ENCODE results near the gene PSMC3. TPM values are rescaled to one million over a fixed set of nuclear protein-coding genes. Genes with fewer than 3 reads are reported as not detected.
A peak's percentile ranks its signal among the peaks of the same experiment; 100 is the strongest.

Gene PSMC3
- total RNA-seq, 1 donor from 2014 or later, result 166 TPM

DNA sequence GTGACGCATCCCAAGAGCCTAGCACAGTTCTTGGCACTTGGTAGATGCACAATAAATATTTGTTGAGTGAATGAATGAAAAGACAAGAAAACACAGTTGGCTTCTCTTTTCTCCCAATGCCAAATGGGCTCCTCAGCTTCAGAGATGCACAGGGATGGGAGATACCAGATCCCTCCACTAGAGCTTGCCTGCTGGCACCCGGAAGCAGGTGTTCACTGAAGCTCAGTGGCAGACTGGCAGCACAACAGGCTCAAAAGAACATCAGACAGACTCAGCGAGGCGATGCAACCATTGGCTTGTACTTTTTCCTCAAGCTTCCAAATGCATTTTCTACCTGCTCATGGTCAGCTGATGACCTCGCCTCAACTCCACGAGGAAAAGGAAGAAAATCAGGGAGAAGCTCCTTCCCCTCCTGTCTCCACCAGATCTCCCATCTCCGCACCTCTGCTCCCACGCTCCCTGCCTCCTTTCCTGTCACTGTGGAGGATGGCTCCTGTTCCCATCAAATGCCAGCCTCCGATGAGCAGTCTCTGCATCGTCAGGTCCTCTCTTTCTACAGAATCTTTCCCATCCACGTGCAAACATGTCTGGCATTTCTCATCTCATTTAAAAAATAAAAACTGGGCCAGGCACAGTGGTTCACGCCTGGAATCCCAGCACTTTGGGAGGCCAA, 16.9 kb upstream of the PSMC3 start:
- no peak for DNase-seq (ENCODE audit: low read depth in 2 of 2)

DNA sequence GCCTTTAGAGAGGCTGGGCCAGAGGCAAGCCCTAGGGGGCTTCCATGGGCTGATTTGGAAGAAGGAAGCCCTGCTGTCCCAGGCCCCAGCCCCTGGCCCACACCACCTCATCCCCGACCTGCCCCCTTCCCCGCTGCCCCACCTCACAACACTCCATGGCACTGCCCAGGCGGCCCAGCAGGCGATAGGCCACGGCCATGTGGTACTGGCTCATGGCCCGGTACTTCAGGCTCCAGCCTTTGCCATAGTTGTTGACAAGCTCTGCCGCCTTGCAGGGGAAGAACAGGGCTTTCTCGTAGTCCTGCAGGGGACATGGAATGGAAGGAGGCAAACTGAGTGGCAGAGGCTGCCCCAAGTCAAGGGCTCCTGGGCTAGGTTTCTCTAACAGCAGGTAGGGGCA, 16.3 kb upstream of the PSMC3 start:
- DNase-seq (ENCODE audit: low read depth in 2 of 2), result no peak

DNA sequence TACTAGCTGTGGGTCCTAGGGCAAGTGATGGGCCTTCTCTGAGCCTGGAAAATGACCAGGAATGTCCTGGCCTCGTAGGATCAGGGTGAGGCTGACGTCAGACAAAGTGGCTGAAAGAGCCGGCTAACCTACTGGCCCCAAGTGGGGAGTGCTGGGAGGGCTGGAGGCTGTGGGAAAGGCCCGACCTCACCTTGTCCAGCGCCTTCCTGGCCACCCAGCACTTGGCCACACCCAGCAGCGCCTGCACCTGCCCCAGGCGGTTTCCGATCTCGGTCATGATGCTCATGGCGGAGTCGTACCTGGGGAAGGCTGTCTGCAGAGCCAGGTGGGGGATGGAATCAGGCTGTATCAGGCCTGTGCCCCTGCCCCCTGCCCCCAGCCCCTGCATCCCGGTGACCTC, 15.2 kb upstream of the PSMC3 start:
- no peak for DNase-seq (ENCODE audit: low read depth in 2 of 2)

DNA sequence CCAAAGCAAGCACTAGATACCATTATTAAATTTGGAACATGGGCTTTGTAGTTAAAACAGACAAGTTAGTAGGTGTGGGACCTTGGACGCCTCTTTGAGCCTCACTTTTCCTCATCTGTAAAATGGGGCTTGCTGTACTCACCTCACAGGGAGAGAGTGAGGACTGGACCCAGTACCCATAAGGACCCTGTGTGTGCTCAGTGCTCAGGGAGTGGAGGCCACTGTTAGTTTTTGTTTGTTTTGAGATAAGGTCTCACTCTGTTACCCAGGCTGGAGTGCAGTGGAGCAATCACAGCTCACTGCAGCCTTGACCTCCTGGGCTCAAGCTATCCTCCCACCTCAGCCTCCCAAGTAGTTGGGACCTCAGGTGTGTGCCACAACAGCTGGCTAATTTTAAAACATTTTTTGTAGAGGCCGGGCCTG, 13.8 kb upstream of the PSMC3 start:
- no peak for DNase-seq (ENCODE audit: low read depth in 2 of 2)

DNA sequence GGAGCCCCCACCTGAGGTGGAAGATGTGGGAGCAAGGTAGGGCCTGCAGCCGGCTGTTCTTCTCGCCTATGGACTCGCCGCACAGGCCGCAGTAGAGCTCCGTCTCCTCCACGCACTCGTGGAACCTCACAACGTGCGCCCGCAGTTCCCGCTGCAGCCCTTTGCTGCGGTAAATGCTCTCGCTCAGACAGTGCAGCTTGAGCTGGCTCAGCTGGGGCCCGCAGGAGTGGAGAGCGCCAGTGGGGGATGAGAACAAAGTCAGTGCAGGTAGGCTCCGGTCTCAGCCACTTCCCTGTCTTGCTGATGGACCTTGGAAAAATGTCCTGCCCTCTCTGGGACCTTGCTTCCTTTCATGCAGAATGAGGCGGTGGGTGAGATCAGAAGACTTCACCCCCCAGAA, 12.5 kb upstream of the PSMC3 start:
- DNase-seq (ENCODE audit: low read depth in 2 of 2), result no peak

DNA sequence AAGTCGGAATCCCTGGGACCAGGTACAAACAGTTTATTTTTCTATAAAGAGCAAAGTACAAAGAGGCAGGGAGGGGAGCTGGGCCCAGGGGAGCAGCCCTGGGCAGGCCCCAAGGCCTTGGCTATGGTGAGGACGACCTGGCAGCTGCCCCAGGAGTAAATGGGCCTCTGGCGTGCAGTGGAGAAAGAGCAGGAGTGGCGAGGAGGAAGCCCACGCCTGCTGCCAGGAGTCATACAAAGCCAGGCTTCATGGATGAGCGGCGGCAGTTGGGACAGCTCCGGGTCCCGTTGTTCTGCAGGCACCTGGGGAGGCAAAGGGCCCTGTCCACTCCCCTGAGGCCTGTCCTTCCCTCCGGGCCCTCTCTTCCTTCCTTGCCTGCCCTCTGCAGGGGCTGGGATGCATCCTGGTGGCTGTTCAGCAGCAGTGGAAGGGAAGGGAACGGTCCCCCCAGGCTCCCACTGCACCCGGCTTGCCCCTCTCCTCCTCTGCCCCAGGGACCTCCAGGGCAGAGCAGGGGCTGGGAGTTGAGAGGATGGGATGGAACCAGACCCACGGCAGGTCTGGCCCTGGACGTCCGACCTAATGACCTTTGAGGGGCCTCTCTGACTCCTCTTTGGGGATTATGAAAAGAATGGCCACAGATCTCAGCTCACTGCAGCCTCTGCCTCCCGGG, 11.6 kb upstream of the PSMC3 start:
- DNase-seq (ENCODE audit: low read depth in 2 of 2), result no peak

DNA sequence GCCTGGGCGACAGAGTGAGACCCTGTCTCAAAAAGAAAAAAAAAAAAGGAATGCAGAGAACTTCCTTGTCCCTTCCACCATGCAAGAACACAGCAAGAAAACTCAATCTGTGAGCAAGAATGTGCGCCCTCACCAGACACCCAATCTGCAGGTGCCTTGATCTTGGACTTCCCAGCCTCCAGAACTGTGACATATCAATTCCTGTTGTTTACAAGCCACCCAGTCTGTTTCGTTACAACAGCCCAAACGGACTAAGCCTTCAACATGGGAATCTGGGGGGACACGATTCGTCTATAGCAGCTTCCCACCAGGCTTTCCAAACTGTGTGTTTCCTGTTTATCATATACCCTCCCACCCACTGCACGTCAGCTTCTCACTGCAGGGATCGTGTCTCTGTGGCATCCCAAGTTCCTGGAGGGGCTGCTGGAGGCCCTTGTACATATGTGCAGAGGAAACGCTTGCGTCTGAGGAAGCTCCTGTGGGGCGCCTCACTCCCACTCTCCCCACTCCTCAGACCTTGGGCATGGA, 11.0 kb upstream of the PSMC3 start:
- DNase-seq (ENCODE audit: low read depth in 2 of 2), result no peak

DNA sequence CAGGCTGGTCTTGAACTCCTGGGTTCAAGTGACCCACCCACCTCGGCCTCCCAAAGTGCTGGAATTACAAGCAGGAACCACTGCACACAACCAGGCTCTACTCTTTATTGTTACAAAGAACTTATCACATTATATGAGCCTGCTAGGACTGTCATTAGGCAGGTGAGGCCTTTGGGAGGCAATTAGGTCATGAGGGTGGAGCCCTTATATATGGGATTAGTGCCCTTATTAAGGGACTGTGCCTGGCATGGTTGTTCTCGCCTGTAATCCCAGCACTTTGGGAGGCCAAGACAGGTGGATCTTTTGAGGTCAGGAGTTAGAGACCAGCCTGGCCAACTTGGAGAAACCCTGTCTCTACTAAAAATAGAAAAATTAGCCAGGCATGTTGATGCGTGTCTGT, 10.5 kb upstream of the PSMC3 start:
- no peak for DNase-seq (ENCODE audit: low read depth in 2 of 2)

DNA sequence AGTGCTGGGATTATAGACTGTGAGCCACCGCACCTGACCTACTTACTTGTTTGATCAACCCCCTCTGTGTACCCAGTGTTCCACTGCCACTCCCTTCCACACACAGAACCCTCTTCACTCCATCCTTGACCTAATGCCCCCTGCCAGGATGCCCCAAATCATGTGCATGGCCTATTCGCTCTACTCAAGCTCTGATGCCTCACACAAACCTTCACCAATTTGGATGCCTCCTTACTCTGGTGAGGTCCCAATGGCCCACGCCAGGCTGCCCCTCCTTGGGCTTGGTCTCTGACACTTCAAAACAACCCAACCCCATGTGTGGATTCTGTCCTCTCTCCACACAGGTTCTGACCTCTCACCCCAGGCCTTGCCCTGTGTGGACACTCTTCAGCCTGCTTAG, 9.4 kb upstream of the PSMC3 start:
- DNase-seq (ENCODE audit: low read depth in 2 of 2), result no peak

DNA sequence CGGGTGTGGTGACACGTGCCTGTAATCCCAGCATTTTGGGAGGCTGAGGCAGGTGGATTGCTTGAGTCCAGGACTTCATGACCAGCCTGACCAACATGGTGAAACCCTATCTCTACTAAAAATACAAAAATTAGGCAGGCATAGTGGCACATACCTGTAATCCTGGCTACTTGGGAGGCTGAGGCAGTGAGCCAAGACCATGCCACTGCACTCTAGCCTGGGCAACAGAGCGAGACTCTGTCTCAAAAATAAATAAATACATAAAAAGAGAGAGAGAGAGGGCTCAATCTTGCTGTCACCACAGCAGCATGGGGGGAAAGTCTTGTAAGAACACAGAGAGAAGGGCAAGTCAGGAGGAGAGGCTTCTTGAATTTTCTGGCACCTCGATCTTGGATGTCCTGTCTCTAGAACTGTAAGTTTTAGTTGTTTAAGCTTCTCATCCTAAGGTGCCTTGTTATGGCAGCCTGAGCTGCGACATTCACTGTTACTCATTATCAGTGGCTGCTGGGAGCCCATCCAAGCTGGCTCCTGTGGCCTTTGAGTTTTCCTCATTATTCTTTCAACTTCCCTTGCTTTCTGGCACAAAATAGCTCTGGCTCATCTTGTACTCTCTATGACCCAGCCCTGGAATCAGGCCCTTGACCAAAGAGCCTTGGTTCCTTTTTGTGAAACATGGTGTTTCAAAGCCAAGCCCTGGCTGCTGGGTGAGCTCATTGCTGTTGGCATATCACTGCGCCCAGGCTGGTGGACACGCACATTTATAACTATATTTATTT, 8.0 kb upstream of the PSMC3 start:
- peak; percentile 28 to 40 for DNase-seq (ENCODE audit: low read depth in 2 of 2)

DNA sequence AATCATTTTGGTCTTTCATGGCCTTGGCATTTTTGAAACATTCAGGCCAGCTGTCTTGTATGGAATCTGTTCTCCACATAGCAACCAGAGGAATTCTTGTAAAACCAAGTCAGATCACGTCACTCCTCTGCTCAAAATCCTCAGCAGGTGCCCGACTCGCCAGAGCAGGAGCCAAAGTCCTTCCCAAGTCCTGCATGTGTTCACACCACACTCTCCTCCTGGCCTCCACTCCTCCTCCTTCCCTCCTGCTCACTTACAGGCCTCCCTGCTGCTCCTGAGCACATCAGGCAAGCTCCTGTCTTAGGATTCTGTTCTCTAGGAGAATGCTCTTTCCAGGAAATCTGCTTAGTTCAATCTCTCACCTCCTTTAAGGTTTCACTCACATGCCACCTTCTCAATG, 6.9 kb upstream of the PSMC3 start:
- DNase-seq (ENCODE audit: low read depth in 2 of 2), result no peak

DNA sequence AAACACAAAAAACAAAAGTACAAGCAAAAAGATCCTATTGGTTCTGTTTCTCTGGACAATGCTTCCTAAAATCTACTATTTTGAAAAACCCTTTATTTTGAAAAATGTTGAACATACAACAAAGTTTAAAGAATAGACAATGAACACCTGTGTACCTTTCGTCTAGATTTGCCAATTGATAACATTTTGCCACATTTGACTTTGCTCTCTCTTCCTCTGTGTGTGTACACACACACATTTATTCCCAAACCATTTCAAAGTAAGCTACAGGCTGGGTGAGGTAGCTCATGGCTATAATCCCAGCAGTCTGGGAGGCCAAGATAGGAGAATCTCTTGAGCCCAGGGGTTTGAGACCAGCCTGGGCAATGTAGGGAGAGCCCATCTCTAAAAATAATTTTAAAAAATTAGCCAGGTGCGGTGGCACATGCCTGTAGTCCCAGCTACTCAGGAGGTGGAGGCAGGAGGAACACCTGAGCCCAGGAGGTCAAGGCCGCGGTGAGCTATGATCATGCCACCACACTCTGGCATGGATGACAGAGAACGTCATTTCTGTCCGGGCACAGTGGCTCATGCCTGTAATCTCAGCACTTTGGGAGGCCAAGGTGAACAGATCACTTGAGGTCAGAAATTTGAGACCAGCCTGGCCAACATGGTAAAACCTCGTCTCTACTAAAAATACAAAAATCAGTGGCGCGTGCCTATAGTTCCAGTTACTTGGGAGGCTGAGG, 5.3 kb upstream of the PSMC3 start:
- DNase-seq (ENCODE audit: low read depth in 2 of 2), result no peak

DNA sequence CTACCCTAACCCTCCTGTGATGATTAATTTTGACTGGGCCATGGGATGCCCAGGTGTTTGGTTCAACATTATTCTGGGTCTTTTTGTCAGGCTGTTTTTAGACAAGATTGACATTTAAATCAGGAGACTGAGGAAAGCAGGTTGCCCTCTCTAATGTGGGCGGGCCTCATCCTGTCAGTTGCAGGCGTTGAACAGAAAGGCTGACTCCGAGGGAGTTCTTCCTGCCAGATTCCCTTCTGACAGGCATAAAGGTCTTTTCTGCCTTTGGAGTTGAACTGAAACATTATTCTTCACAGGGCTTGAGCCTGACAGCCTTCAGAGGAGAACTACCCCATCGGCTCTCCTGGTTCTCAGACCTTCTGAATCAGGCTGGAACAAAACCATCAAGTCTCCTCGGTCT, 4.3 kb upstream of the PSMC3 start:
- no peak for DNase-seq (ENCODE audit: low read depth in 2 of 2)

DNA sequence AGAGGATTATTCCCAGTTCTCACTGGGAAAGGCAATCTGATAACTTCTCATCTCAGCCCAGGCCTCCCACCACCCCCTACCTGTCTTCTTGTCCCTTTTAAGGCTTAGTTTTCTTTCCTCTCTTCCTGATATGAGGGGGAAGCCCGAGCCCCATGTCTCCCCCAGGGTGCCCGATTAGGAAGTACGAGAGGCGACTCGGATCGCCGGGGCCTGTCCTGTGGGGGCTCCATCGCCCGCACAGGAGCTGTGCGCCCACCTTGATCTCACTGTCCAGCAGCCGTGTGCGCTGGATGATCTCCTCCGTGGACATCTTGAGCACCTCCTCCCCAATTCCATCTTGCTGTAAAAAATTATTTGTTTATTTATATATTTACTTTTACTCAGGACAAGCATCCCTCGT, 628 bp downstream of the PSMC3 start:
- peak in 1 of 2 donors; percentile 12 for DNase-seq (ENCODE audit: low read depth in 2 of 2)

DNA sequence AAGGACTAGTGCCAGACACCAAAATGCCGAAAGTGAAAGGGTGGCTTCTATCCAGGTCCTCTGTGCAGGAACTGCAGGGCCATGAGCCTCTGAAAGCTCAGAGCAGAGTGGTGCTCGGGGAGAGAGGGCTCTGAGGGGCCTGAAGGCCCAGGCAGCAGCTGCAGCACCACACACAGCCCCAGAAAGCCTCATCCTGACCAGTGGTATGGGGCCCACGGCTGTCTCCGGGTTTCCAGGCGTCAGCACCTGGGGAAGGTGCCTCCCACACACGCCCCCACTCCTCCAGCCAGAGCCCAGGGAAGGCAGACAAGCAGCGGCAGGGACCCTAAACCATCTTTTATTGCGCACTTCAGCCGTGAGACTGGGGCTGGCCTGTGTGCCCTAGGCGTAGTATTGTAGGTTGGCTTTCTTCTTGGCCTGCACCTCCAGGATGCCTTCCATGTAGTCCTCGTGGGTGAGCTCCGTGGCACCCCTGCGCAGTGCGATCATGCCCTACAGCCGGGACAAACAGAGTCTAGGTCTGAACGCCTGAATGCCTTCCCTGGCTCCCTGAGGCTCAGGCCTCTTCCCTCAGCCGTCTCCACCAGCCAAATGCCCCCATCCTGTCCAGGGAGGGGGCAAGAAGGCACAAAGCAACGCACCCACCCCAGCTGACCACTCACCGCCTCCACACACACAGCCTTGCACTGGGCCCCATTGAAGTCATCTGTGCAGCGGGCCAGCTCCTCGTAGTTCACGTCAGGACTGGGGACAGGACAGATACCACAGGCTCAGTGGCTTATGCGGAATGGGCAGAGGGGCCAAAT, 7.6 kb downstream of the PSMC3 start:
- no peak for DNase-seq (ENCODE audit: low read depth in 2 of 2)

DNA sequence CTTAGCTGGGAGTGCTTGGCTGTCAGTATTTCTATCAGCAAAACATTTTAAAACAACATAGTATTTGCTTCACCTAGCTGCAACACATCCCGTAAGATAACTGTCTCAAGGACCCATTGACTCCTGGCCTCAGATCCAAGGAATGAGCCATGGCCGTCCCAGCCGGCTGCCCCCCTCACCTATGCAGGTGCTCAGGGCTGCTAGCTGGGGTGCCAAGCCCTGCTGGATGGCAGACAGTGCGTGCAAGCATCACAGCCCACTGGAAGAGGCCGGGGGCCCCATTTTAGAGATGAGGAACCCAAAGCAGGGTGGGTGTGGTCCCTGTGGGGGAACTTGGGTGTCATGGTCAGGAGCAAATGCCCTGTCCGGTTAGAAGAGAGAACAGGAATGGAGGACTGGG, 8.5 kb downstream of the PSMC3 start:
- no peak for DNase-seq (ENCODE audit: low read depth in 2 of 2)

DNA sequence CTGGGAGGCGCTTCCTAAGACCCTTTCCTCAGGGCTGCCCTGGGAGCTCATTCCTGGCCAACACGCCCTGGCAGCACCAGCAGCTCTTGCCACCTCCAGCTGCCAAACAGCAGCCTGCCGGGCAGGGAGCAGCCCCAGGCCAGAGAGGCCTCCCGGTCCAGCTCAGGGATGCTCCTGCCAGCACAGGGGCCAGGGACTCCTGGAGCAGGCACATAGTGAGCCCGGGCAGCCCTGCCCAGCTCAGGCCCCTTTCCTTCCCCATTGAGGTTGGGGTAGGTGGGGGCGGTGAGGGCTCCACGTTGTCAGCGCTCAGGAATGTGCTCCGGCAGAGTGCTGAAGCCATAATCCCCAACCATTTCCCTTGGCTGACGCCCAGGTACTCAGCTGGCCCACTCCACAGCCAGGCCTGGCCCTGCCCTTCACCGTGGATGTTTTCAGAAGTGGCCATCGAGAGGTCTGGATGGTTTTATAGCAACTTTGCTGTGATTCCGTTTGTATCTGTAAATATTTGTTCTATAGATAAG, 10.2 kb downstream of the PSMC3 start:
- DNase-seq (ENCODE audit: low read depth in 2 of 2), result peak; percentile 81 to 89

DNA sequence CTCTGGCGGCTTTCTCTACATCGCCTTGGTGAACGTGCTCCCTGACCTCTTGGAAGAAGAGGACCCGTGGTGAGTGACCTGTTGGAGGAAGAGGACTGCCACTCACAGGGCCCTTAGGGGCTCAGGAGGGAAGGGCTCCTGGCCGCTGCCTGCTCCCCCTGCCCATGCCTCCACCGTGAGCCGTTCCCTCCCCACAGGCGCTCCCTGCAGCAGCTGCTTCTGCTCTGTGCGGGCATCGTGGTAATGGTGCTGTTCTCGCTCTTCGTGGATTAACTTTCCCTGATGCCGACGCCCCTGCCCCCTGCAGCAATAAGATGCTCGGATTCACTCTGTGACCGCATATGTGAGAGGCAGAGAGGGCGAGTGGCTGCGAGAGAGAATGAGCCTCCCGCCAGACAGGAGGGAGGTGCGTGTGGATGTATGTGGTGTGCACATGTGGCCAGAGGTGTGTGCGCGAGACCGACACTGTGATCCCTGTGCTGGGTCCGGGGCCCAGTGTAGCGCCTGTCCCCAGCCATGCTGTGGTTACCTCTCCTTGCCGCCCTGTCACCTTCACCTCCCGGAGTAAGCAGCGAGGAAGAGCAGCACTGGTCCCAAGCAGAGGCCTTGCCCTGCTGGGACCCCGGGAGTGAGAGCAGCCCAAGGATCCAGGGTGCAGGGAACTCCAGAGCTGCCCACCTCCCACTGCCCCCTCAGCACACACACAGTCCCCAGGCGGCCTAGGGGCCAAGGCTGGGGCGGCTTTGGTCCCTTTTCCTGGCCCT, 11.0 kb downstream of the PSMC3 start:
- DNase-seq (ENCODE audit: low read depth in 2 of 2), result no peak

DNA sequence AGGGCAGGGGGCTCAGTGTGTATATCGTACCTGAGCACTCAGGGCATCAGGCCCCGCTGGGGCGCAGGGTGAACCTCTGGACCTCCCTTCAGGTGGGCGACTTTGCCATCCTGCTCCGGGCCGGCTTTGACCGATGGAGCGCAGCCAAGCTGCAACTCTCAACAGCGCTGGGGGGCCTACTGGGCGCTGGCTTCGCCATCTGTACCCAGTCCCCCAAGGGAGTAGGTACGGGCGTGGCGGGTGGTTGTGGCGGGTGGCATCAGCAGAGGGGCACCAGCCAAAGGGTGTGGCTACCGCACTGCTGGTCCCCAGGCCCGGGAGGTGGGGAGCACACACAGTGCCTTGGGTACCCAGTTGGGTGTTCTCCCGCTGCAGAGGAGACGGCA, 11.6 kb downstream of the PSMC3 start:
- DNase-seq (ENCODE audit: low read depth in 2 of 2), result no peak
